Fibroblast of pulmonary artery (primary cell): Measurements from ENCODE around the gene PTK7.

Experiments
- DNase-seq: peaks from one replicate; pipeline ENCODE4 v3.0.0-alpha.2; 2010; ENCODE audit warnings: low read depth
- H3K4me3 ChIP-seq: replicated peaks from 2 replicates; pipeline ENCODE4 v1.5.1; 2011; ENCODE audit warnings: low read depth, mild to moderate bottlenecking, control low read depth, low read length, moderate library complexity
- CTCF ChIP-seq: IDR thresholded peaks from 2 replicates; pipeline ENCODE4 v1.5.1; 2011; ENCODE audit warnings: mild to moderate bottlenecking, control low read depth, low read length, inconsistent platforms; ENCODE audit errors: missing control alignments

The PTK7 gene

GRCh38 chr6:43088654-43089056 is 12.5 kb downstream of the PTK7 start:
- H3K4me3 ChIP-seq = no peak overlapping the region
- no peak for DNase-seq
- TF ChIP-seq CTCF = no peak

GRCh38 chr6:43089467-43089866 is 13.4 kb downstream of the PTK7 start:
- H3K4me3 ChIP-seq = no peak overlapping the region
- DNase-seq = no peak
- TF ChIP-seq CTCF = no peak

- no peak for DNase-seq
- no peak overlapping the region for H3K4me3 ChIP-seq
- TF ChIP-seq CTCF = no peak
Observed at GRCh38 chr6:43089874-43090558, 13.9 kb downstream of the PTK7 start.

GRCh38 chr6:43090559-43090956 is 14.4 kb downstream of the PTK7 start:
- H3K4me3 ChIP-seq = no peak overlapping the region
- DNase-seq = no peak
- no peak for TF ChIP-seq CTCF

GRCh38 chr6:43091020-43091419 is 14.9 kb downstream of the PTK7 start:
- H3K4me3 ChIP-seq = no peak overlapping the region
- no peak for DNase-seq
- TF ChIP-seq CTCF = no peak

- DNase-seq = no peak
- TF ChIP-seq CTCF = no peak
- no peak overlapping the region for H3K4me3 ChIP-seq
Observed at GRCh38 chr6:43091436-43091991, 15.4 kb downstream of the PTK7 start.

GRCh38 chr6:43092635-43093034 is 16.5 kb downstream of the PTK7 start:
- no peak for DNase-seq
- H3K4me3 ChIP-seq = no peak overlapping the region
- TF ChIP-seq CTCF = no peak
